Left lung (tissue), 10 donors: ENCODE results near the gene SYF2. TPM values are rescaled to one million over a fixed set of nuclear protein-coding genes. Genes with fewer than 3 reads are reported as not detected.

Source experiments
- ATAC-seq: fragments of 200-7000 bp; cut with Tn5 transposase; one replicate; pipeline ENCODE4 v1.9.1; 2020; ENCODE audit warnings: moderate library complexity
- DNase-seq, 4 donors: peaks; one replicate each; pipeline ENCODE4 v3.0.0-alpha.2; 2013 to 2020
- H3K27ac ChIP-seq, 2 donors: fragments of 200-600 bp; sonication (generic) in 1 of 2; one replicate each; pipeline versions ENCODE4 v1.5.0 to v1.8.0; 2020 to 2021
- H3K27me3 ChIP-seq, 2 donors: fragments of 200-600 bp; sonication (generic) in 1 of 2; one replicate each; pipeline versions ENCODE4 v1.5.0 to v1.8.0; 2020 to 2021
- H3K36me3 ChIP-seq, 2 donors: fragments of 200-600 bp; sonication (generic) in 1 of 2; one replicate each; pipeline versions ENCODE4 v1.5.0 to v1.8.0; 2020 to 2021
- H3K4me1 ChIP-seq, 2 donors: fragments of 200-600 bp; one replicate each; pipeline ENCODE4 v1.8.0; 2021
- H3K4me3 ChIP-seq, 2 donors: fragments of 200-600 bp; sonication (generic) in 1 of 2; one replicate each; pipeline versions ENCODE4 v1.5.0 to v1.8.0; 2020 to 2021; ENCODE audit warnings: mild to moderate bottlenecking in 1 of 2
- H3K9me3 ChIP-seq, 2 donors: fragments of 200-600 bp; sonication (generic) in 1 of 2; one replicate each; pipeline versions ENCODE4 v1.5.0 to v1.8.0; 2020 to 2021
- CTCF ChIP-seq, 2 donors: fragments of 200-600 bp; sonication (generic) in 1 of 2; IDR thresholded peaks; one replicate each; pipeline versions ENCODE4 v1.5.0 to v1.8.0; 2021; ENCODE audit warnings: antibody characterized with exemption in 2 of 2
- intact Hi-C, 2 donors: fragments of 100-400 bp; cut with DNase I; formaldehyde crosslinking; loops; one replicate each; pipeline versions ENCODE4 v1.11.2 to v1.14.2; 2022
- polyA plus RNA-seq, 6 donors: library from polyadenylated mRNA; unstranded; fragments of 120-200 nt; gene quantifications; one replicate each; pipeline ENCODE4 v1.2.1, GENCODE V29; 2013; ENCODE audit not compliant: insufficient read length in 6 of 6
- total RNA-seq, 2 donors: library from RNA; stranded (reverse); fragmentation: NEBNext Ultra II Directional; extraction: Animal tissue kit (Norgen Biotek cat#: 25700); gene quantifications; one replicate each; pipeline ENCODE4 v1.2.1, GENCODE V29; 2021
- donor health status: DM: no; HTN: yes; CAD: no.
- donor health status: DM: no; HTN: no; CAD: no.

SYF2 gene
- total and polyA plus RNA-seq, 8 donors = 29.1 to 98.2 (median 78.1) TPM

- no peaks in the 10 kb centered on the region for H3K4me1 ChIP-seq
- H3K9me3 ChIP-seq = no peaks in the 10 kb centered on the region
- no peak for ATAC-seq
- H3K27me3 ChIP-seq = no peaks in the 10 kb centered on the region
- H3K4me3 ChIP-seq = no peak overlapping the region
- no peak for DNase-seq
- H3K36me3 ChIP-seq = peaks cover 2 to 31% of the 10 kb centered on the region in 2 donors
- H3K27ac ChIP-seq = no peak overlapping the region
- no peak for TF ChIP-seq CTCF (IDR thresholded peaks at IDR 0.05)
- intact Hi-C loops = no loop called here
Observed at GRCh38 chr1:25217598-25218232, 14.6 kb downstream of the SYF2 start.

- no peak for TF ChIP-seq CTCF (IDR thresholded peaks at IDR 0.05)
Observed at GRCh38 chr1:25217015-25217414, 15.3 kb downstream of the SYF2 start.

GRCh38 chr1:25216123-25216522, 16.2 kb downstream of the SYF2 start:
- Histone ChIP-seq H3K27me3 (peaks cover 0 to 2% of the 10 kb centered on the region in 2 donors), H3K36me3 (peaks cover 0 to 16% of the 10 kb centered on the region in 2 donors), H3K4me1 (no peaks in the 10 kb centered on the region), H3K27ac (no peak overlapping the region), H3K4me3 (no peak overlapping the region), H3K9me3 (no peaks in the 10 kb centered on the region)
- ATAC-seq (no peak), DNase-seq (no peak)
- no peak for TF ChIP-seq CTCF (IDR thresholded peaks at IDR 0.05)
- intact Hi-C loops = no loop called here

More at GRCh38 chr1:25217015-25217414, 15.3 kb downstream of the SYF2 start:
- Histone ChIP-seq H3K9me3 (no peaks in the 10 kb centered on the region), H3K27me3 (no peaks in the 10 kb centered on the region), H3K27ac (no peak overlapping the region), H3K4me1 (no peaks in the 10 kb centered on the region), H3K36me3 (peaks cover 0 to 24% of the 10 kb centered on the region in 2 donors), H3K4me3 (no peak overlapping the region)
- intact Hi-C loops = no loop called here
- DNase-seq = no peak
- ATAC-seq = no peak

GRCh38 chr1:25212725-25213124, 19.6 kb downstream of the SYF2 start:
- H3K4me1 ChIP-seq = no peaks in the 10 kb centered on the region
- H3K9me3 ChIP-seq = no peaks in the 10 kb centered on the region
- no peak for ATAC-seq
- no peaks in the 10 kb centered on the region for H3K36me3 ChIP-seq
- intact Hi-C loops = no loop called here
- peaks cover 0 to 10% of the 10 kb centered on the region in 2 donors for H3K27me3 ChIP-seq
- no peak for TF ChIP-seq CTCF (IDR thresholded peaks at IDR 0.05)
- DNase-seq = no peak
- H3K4me3 ChIP-seq = no peak overlapping the region
- H3K27ac ChIP-seq = no peak overlapping the region

- no peaks in the 10 kb centered on the region for H3K4me1 ChIP-seq
- ATAC-seq = no peak
- intact Hi-C loops = no loop called here
- H3K27me3 ChIP-seq = peaks cover 0 to 10% of the 10 kb centered on the region in 2 donors
- no peak for DNase-seq
- no peaks in the 10 kb centered on the region for H3K9me3 ChIP-seq
- H3K36me3 ChIP-seq = no peaks in the 10 kb centered on the region
- H3K27ac ChIP-seq = no peak overlapping the region
- no peak overlapping the region for H3K4me3 ChIP-seq
- no peak for TF ChIP-seq CTCF (IDR thresholded peaks at IDR 0.05)
Observed at GRCh38 chr1:25210728-25211127, 21.6 kb downstream of the SYF2 start.
